HCT116 (cell line): ENCODE results near the gene TJP1. TPM values are rescaled to one million over a fixed set of nuclear protein-coding genes. Genes with fewer than 3 reads are reported as not detected.

Experiments used
- ATAC-seq: fragments of 200-7000 bp; cut with Tn5 transposase; 2 replicates; pipeline ENCODE4 v1.9.1; 2020; ENCODE audit warnings: mild to moderate bottlenecking, moderate library complexity
- BruUV-seq: library from RNA; stranded (reverse); fragments of 400-500 nt; replicated peaks from 2 replicates; lab custom pipeline; 2021; lab: Mats Ljungman, UMichigan
- CTCF ChIA-PET: fragments of 300-600 bp; sonication (Branson Sonifier 250); formaldehyde crosslinking; loops from one replicate; lab custom pipeline; 2021; ENCODE audit warnings: antibody characterized with exemption; lab: Charles Lee
- POLR2A ChIA-PET: fragments of 300-600, 350-600 bp; sonication (Branson Sonifier 250); formaldehyde crosslinking; loops from one replicate; lab custom pipeline; 2021; ENCODE audit warnings: antibody characterized with exemption; lab: Charles Lee
- RAD21 ChIA-PET, 2 experiments: fragments of 300-600 bp; sonication (Branson Sonifier 250); formaldehyde crosslinking; loops; one replicate each; lab custom pipeline; 2023; ENCODE audit warnings: low total read pairs in 2 of 2; ENCODE audit not compliant: uncharacterized antibody in 2 of 2, unreplicated experiment in 2 of 2, low non-redundant PET in 1 of 2; lab: Charles Lee
- DNase-seq: peaks from one replicate; pipeline ENCODE4 v3.0.0-alpha.2; 2010; ENCODE audit warnings: low read depth, low spot score
- H2AFZ ChIP-seq: fragments of 200-600 bp; shearing (Covaris generic), sonication (generic); 2 replicates; pipeline ENCODE4 v1.6.1; 2017; ENCODE audit warnings: low read depth, mixed run types, mixed read lengths, antibody characterized with exemption, low read length; ENCODE audit not compliant: poor library complexity, severe bottlenecking
- H3K27ac ChIP-seq: 2 replicates; pipeline ENCODE4 v1.5.1; 2012; ENCODE audit warnings: low read depth, low read length
- H3K27me3 ChIP-seq: fragments of 200-600 bp; sonication (generic); 2 replicates; pipeline ENCODE4 v1.6.1; 2016; ENCODE audit warnings: mixed run types, low read length, mixed read lengths; ENCODE audit not compliant: insufficient read depth
- H3K36me3 ChIP-seq, 2 experiments: fragments of 200-500 bp in 1 of 2; fragments of 200-600 bp in 1 of 2; sonication (Bioruptor generic) in 1 of 2; sonication (generic) in 1 of 2; 2 replicates each; pipeline versions ENCODE4 v1.5.1 to v1.6.1; 2014 to 2016; ENCODE audit warnings: low read length in 2 of 2, inconsistent platforms in 1 of 2, mixed read lengths in 1 of 2, mixed run types in 1 of 2; ENCODE audit not compliant: insufficient read depth in 2 of 2, control insufficient read depth in 1 of 2
- H3K4me1 ChIP-seq, 2 experiments: fragments of 200-600 bp in 1 of 2; sonication (generic) in 1 of 2; 2 replicates each; pipeline versions ENCODE4 v1.5.1 to v1.6.1; 2012 to 2017; ENCODE audit warnings: low read length in 2 of 2, inconsistent platforms in 1 of 2, mild to moderate bottlenecking in 1 of 2, mixed read lengths in 1 of 2, mixed run types in 1 of 2, moderate library complexity in 1 of 2; ENCODE audit not compliant: insufficient read depth in 2 of 2, control insufficient read depth in 1 of 2
- H3K4me2 ChIP-seq: fragments of 200-600 bp; sonication (generic); 2 replicates; pipeline ENCODE4 v1.6.1; 2017; ENCODE audit warnings: mixed run types, low read length, mixed read lengths
- H3K4me3 ChIP-seq, 2 experiments: fragments of 200-600 bp in 1 of 2; sonication (generic) in 1 of 2; replicated peaks in 1 of 2; 2 replicates each; pipeline ENCODE4 v1.5.1; 2011 to 2016; ENCODE audit warnings: low read length in 2 of 2, control low read depth in 1 of 2, low read depth in 1 of 2, mild to moderate bottlenecking in 1 of 2, mixed read lengths in 1 of 2, mixed run types in 1 of 2
- H3K79me2 ChIP-seq: fragments of 200-600 bp; sonication (generic); 2 replicates; pipeline ENCODE4 v1.6.1; 2017; ENCODE audit warnings: mild to moderate bottlenecking, mixed run types, low read length, moderate library complexity, mixed read lengths; ENCODE audit not compliant: insufficient read depth
- H3K9ac ChIP-seq: fragments of 200-600 bp; sonication (generic); 2 replicates; pipeline ENCODE4 v1.6.1; 2016; ENCODE audit warnings: low read length, mixed read lengths
- H3K9me2 ChIP-seq: fragments of 200-600 bp; sonication (generic), shearing (Covaris generic); 2 replicates; pipeline ENCODE4 v1.6.1; 2017; ENCODE audit warnings: mixed run types, mild to moderate bottlenecking, moderate library complexity; ENCODE audit not compliant: insufficient read depth
- H3K9me3 ChIP-seq, 2 experiments: fragments of 200-500 bp in 1 of 2; fragments of 200-600 bp in 1 of 2; sonication (Bioruptor generic) in 1 of 2; sonication (generic) in 1 of 2; 2 replicates each; pipeline ENCODE4 v1.6.1; 2014 to 2017; ENCODE audit warnings: low read length in 2 of 2, mixed read lengths in 2 of 2, inconsistent platforms in 1 of 2, low read depth in 1 of 2, mild to moderate bottlenecking in 1 of 2, mixed run types in 1 of 2, moderate library complexity in 1 of 2; ENCODE audit not compliant: control insufficient read depth in 1 of 2, insufficient read depth in 1 of 2
- H4K20me1 ChIP-seq: fragments of 200-600 bp; sonication (generic), shearing (Covaris generic); 2 replicates; pipeline ENCODE4 v1.6.1; 2017; ENCODE audit warnings: mixed run types, mild to moderate bottlenecking, moderate library complexity; ENCODE audit not compliant: insufficient read depth
- CBX3 ChIP-seq: IDR thresholded peaks from 2 replicates; pipeline ENCODE4 v1.6.1; 2012; ENCODE audit warnings: low read depth
- EGR1 ChIP-seq: IDR thresholded peaks from 2 replicates; pipeline ENCODE4 v1.6.1; 2012; ENCODE audit warnings: low read depth
- ELF1 ChIP-seq: IDR thresholded peaks from 2 replicates; pipeline ENCODE4 v1.6.1; 2012; ENCODE audit warnings: low read depth, borderline replicate concordance
- EZH2 ChIP-seq: fragments of 200-600 bp; sonication (generic); IDR thresholded peaks from 2 replicates; pipeline ENCODE4 v1.6.1; 2017; ENCODE audit warnings: antibody characterized with exemption, mixed run types
- EZH2phosphoT487 ChIP-seq: fragments of 200-600 bp; IDR thresholded peaks from 2 replicates; pipeline ENCODE4 v1.6.1; 2018; ENCODE audit warnings: antibody characterized with exemption, borderline replicate concordance
- MAX ChIP-seq: IDR thresholded peaks from 2 replicates; pipeline ENCODE4 v1.6.1; 2012
- POLR2A ChIP-seq: IDR thresholded peaks from 2 replicates; pipeline ENCODE4 v1.7.0; 2011; ENCODE audit warnings: borderline replicate concordance; ENCODE audit not compliant: insufficient read depth, insufficient read length; ENCODE audit errors: extremely low read depth
- POLR2AphosphoS5 ChIP-seq: IDR thresholded peaks from 2 replicates; pipeline ENCODE4 v1.6.1; 2011; ENCODE audit warnings: mild to moderate bottlenecking, low read depth, low read length, moderate library complexity
- RAD21 ChIP-seq: IDR thresholded peaks from 2 replicates; pipeline ENCODE4 v1.6.1; 2012; ENCODE audit warnings: low read depth, mild to moderate bottlenecking
- ZBTB33 ChIP-seq: IDR thresholded peaks from 2 replicates; pipeline ENCODE4 v1.6.1; 2011; ENCODE audit warnings: mild to moderate bottlenecking, low read length, moderate library complexity; ENCODE audit not compliant: insufficient replicate concordance; ENCODE audit errors: extremely low read depth
- intact Hi-C: fragments of 100-400 bp; cut with micrococcal nuclease; formaldehyde crosslinking; loops from 2 replicates; pipeline ENCODE4 v1.10.0; 2022
- total RNA-seq: library from RNA; stranded (reverse); gene quantifications from one replicate; pipeline ENCODE4 v1.2.1, GENCODE V29; 2021; ENCODE audit not compliant: unreplicated experiment

Gene TJP1
- total RNA-seq, 1 experiment from 2014 or later: 83.6 TPM

- TF ChIP-seq ZBTB33: no peak
- no peak for TF ChIP-seq EZH2phosphoT487
- TF ChIP-seq MAX: no peak
- no peak for TF ChIP-seq ELF1
- no peak for TF ChIP-seq RAD21
- no peak for TF ChIP-seq EGR1
- TF ChIP-seq POLR2AphosphoS5: no peak
These were observed 94.4 kb downstream of the TJP1 start (continued) for GRCh38 chr15:29727871-29728270.

- Histone ChIP-seq H2AFZ (no peak overlapping the region), H3K79me2 (no peaks in the 10 kb centered on the region; the same call in 1 of the 2 replicates), H3K9me3 (peaks cover 6 to 12% of the 10 kb centered on the region in 2 experiments; a peak in 2 of 4 replicates), H3K36me3 (peaks cover 33 to 54% of the 10 kb centered on the region in 2 experiments), H3K4me2 (no peak overlapping the region), H3K4me3 (no peak overlapping the region), H3K9ac (no peak overlapping the region), H4K20me1 (no peaks in the 10 kb centered on the region), H3K4me1 (no peaks in the 10 kb centered on the region)
- ATAC-seq: no peak
- no TSS peak for BruUV-seq
- ChIA-PET POLR2A (no interaction called here), RAD21 (no interaction called here), CTCF (interaction anchor here (1.0 kb wide), 1 partner anchor 199 kb away, joined by 4 read pairs; no protein-coding TSS in a partner anchor)
- DNase-seq: no peak
- intact Hi-C loops: no loop called here
- TF ChIP-seq CBX3 (no peak), EZH2 (no peak), POLR2A (no peak)
- TF ChIP-seq, all 23 proteins: peak for 0
- H3K27me3 ChIP-seq: no peaks in the 10 kb centered on the region
- no peaks in the 10 kb centered on the region for H3K9me2 ChIP-seq
- H3K27ac ChIP-seq: no peak overlapping the region
These were observed 95.7 kb downstream of the TJP1 start for GRCh38 chr15:29726553-29726952.
